WTC11 (cell line): ENCODE measurements around the gene KPNA3.

Experiments
- ATF1 ChIP-seq: sonication (generic); formaldehyde crosslinking; IDR thresholded peaks from 2 replicates; pipeline ENCODE4 v1.8.1; 2023; ENCODE audit warnings: mild to moderate bottlenecking, moderate library complexity, missing genetic modification reagents
- CTCF ChIP-seq: fragments of 200-600 bp; IDR thresholded peaks from 2 replicates; pipeline ENCODE4 v1.8.0; 2022; ENCODE audit warnings: antibody characterized with exemption
- ESRRA ChIP-seq: sonication (generic); formaldehyde crosslinking; IDR thresholded peaks from 2 replicates; pipeline ENCODE4 v1.8.1; 2022; ENCODE audit warnings: mild to moderate bottlenecking, missing genetic modification reagents, borderline replicate concordance
- FOXK1 ChIP-seq: sonication (generic); formaldehyde crosslinking; IDR thresholded peaks from 2 replicates; pipeline ENCODE4 v1.8.0; 2022; ENCODE audit warnings: mild to moderate bottlenecking, moderate library complexity, missing genetic modification reagents
- JUN ChIP-seq: sonication (generic); formaldehyde crosslinking; IDR thresholded peaks from 2 replicates; pipeline ENCODE4 v1.8.0; 2023; ENCODE audit warnings: mild to moderate bottlenecking, missing genetic modification reagents
- MAX ChIP-seq: sonication (generic); formaldehyde crosslinking; IDR thresholded peaks from 2 replicates; pipeline ENCODE4 v1.8.0; 2022; ENCODE audit warnings: mild to moderate bottlenecking, missing genetic modification reagents
- PREB ChIP-seq: sonication (generic); formaldehyde crosslinking; IDR thresholded peaks from 2 replicates; pipeline ENCODE4 v1.8.1; 2022; ENCODE audit warnings: mild to moderate bottlenecking, missing genetic modification reagents, moderate library complexity, borderline replicate concordance
- RELA ChIP-seq: sonication (generic); formaldehyde crosslinking; IDR thresholded peaks from 2 replicates; pipeline ENCODE4 v1.8.1; 2022; ENCODE audit warnings: missing genetic modification reagents, mild to moderate bottlenecking, borderline replicate concordance
- SP1 ChIP-seq: sonication (generic); formaldehyde crosslinking; conservative IDR thresholded peaks from 2 replicates; pipeline ENCODE4 v1.8.1; 2022; ENCODE audit warnings: missing genetic modification reagents
- TCF7 ChIP-seq: sonication (generic); formaldehyde crosslinking; IDR thresholded peaks from 2 replicates; pipeline ENCODE4 v1.8.0; 2022; ENCODE audit warnings: mild to moderate bottlenecking, low read depth, missing genetic modification reagents, moderate library complexity
- USF1 ChIP-seq: sonication (generic); formaldehyde crosslinking; IDR thresholded peaks from 2 replicates; pipeline ENCODE4 v1.8.0; 2022; ENCODE audit warnings: mild to moderate bottlenecking, missing genetic modification reagents

- TF ChIP-seq MAX (no peak), ATF1 (CRISPR knock-in tag) (no peak), SP1 (CRISPR knock-in tag) (no peak), ESRRA (CRISPR knock-in tag) (no peak), CTCF (no peak), RELA (CRISPR knock-in tag) (no peak), PREB (CRISPR knock-in tag) (no peak), USF1 (no peak), JUN (CRISPR knock-in tag) (no peak), TCF7 (CRISPR knock-in tag) (no peak), FOXK1 (CRISPR knock-in tag) (no peak)
These were observed 36.2 kb downstream of the KPNA3 start for GRCh38 chr13:49756263-49756662.
